Panc1 (cell line): ENCODE results near the gene KCNK10.

Experiments
- CTCF ChIP-seq: fragments of 450-650 bp; IDR thresholded peaks from 2 replicates; pipeline ENCODE4 v1.5.1; 2017; ENCODE audit warnings: mild to moderate bottlenecking
- POLR2AphosphoS5 ChIP-seq: IDR thresholded peaks from 2 replicates; pipeline ENCODE4 v1.6.1; 2012; ENCODE audit warnings: mild to moderate bottlenecking, low read depth, low read length, moderate library complexity
- SIN3A ChIP-seq: IDR thresholded peaks from 2 replicates; pipeline ENCODE4 v1.6.1; 2012; ENCODE audit warnings: low read depth, mild to moderate bottlenecking, low read length, moderate library complexity, borderline replicate concordance; ENCODE audit not compliant: insufficient read depth

- no peak for TF ChIP-seq CTCF
- TF ChIP-seq SIN3A, result no peak
- TF ChIP-seq POLR2AphosphoS5, result no peak
Measured at GRCh38 chr14:88270776-88271175, 52.3 kb downstream of the KCNK10 start.
